IPS-18c (cell line): ENCODE measurements around the gene ZNF181.
"Not testable (repeated sequence)": the region's sequence is repeated elsewhere in the genome, so short reads cannot be mapped to it uniquely, and the experiment has no call there.

Experiments used
- H3K4me3 ChIP-seq: 2 replicates; pipeline ENCODE4 v1.7.0; 2013; ENCODE audit warnings: low read depth, mild to moderate bottlenecking, low read length, moderate library complexity; ENCODE audit not compliant: insufficient read depth
- H3K9me3 ChIP-seq: one replicate; pipeline ENCODE4 v1.6.1; 2013; ENCODE audit warnings: mild to moderate bottlenecking, low read length, moderate library complexity; ENCODE audit not compliant: control insufficient read depth, insufficient read depth

Gene ZNF181

GRCh38 chr19:34733746-34734536 lies at the start of gene ZNF181:
Gene ZNF181, plus strand, starts transcription at chr19:34734243. Its CDS starts 795 bp downstream, at chr19:34735038.
- H3K9me3 ChIP-seq = no peaks in the 10 kb centered on the region

GRCh38 chr19:34685266-34685665 lies 48.8 kb upstream of the ZNF181 start:
- not testable (repeated sequence) for H3K4me3 ChIP-seq, H3K9me3 ChIP-seq

More at GRCh38 chr19:34733746-34734536, at the start of gene ZNF181:
- peak within 1 kb of the TSS; percentile 99 for H3K4me3 ChIP-seq

DNA sequence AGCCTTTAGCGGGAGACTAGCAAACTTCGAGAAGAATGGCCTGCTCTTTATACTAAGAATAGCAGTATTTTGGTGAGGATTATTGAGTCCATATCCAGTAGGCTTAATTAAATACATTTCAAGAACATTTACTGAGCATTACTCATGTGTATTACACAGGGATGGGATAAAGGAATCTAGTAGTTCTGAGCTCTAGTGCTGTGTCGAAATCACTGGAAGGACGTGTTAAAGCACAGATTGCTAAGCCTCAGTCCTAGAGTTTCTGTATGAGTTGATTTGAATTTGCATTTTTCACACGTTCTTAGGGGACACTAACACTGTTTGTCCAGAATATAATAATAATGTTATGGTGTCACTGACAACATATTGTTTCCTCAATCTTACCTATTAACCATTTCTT lies 47.6 kb upstream of the ZNF181 start:
- no peak overlapping the region for H3K4me3 ChIP-seq
- H3K9me3 ChIP-seq = peaks cover 1% of the 10 kb centered on the region

- no peaks in the 10 kb centered on the region for H3K9me3 ChIP-seq
These were observed 46.7 kb upstream of the ZNF181 start for GRCh38 chr19:34687348-34687747.

GRCh38 chr19:34688592-34688991 lies 45.5 kb upstream of the ZNF181 start:
- Histone ChIP-seq H3K9me3 (no peaks in the 10 kb centered on the region), H3K4me3 (no peak overlapping the region)

More at GRCh38 chr19:34687348-34687747, 46.7 kb upstream of the ZNF181 start:
- no peak overlapping the region for H3K4me3 ChIP-seq

DNA sequence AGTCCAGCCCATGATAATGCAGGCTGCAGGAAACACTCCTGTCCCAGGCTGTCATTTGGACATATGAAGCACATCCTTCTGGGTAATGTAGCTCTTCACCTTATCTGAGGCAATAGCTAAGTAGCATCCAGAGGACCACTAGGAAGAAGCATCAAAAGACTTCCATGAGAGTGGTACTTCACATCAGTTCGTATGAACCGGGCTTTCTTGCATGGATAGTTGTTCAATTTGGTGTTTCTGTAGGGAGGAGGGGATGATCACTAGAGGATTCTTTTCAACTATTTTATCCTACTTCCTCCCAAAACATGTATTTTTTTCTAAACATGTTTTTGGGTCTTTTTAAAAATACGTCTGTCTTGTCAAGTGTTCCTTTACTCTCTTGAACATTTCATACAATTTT lies 43.7 kb upstream of the ZNF181 start:
- Histone ChIP-seq H3K9me3 (no peaks in the 10 kb centered on the region), H3K4me3 (no peak overlapping the region)

- Histone ChIP-seq H3K9me3 (no peaks in the 10 kb centered on the region), H3K4me3 (no peak overlapping the region)
These were observed 41.5 kb upstream of the ZNF181 start for GRCh38 chr19:34692549-34692948.

- Histone ChIP-seq H3K4me3 (no peak overlapping the region), H3K9me3 (peaks cover 6% of the 10 kb centered on the region)
These were observed 26.4 kb upstream of the ZNF181 start for GRCh38 chr19:34707661-34708060.

DNA sequence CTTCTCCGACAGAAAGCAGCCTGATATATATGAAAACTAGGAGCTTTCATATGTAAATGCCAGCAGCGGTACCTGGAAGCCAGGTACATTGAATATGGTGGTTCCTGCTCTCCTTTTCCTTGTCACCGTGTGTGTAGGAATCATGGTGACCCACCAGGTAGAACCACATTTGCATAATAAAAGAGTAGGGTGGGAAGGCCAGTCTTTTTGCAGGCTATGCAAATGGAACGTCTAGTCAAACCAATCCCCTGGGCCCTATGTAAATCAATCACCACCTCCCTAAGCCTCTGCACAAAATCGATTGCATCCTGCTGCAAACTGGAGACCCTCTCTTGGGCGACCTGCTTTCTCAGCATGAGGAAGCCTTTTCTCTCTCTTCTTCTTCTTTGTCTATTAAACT lies 22.2 kb upstream of the ZNF181 start:
- no peak overlapping the region; the same call in 1 of the 2 replicates for H3K4me3 ChIP-seq
- H3K9me3 ChIP-seq = peaks cover 8% of the 10 kb centered on the region

GRCh38 chr19:34712395-34713261 lies 21.4 kb upstream of the ZNF181 start:
- Histone ChIP-seq H3K9me3 (peaks cover 8% of the 10 kb centered on the region), H3K4me3 (no peak overlapping the region)

- Histone ChIP-seq H3K9me3 (peaks cover 8% of the 10 kb centered on the region), H3K4me3 (no peak overlapping the region)
These were observed 20.8 kb upstream of the ZNF181 start for GRCh38 chr19:34713262-34713637.

DNA sequence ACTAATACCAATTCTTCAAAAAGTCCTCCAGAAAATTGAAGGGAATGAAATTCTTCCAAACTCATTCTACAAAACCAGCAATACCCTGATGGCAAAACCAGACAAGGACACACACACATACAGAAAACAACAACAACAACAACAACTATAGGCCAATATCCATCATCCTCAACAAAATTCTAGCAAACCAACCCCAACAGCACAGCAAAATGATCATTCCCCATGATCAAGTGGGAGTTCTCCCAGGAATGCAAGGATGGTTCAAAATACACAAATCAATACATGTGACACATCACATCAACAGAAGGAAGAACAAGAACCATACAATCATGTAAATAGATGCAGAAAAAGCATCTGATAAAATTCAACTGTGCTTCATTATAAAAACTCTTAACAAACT lies 18.7 kb upstream of the ZNF181 start:
- Histone ChIP-seq H3K4me3 (no peak overlapping the region), H3K9me3 (peaks cover 8% of the 10 kb centered on the region)

GRCh38 chr19:34722353-34722752 lies 11.7 kb upstream of the ZNF181 start:
- no peak overlapping the region for H3K4me3 ChIP-seq
- H3K9me3 ChIP-seq = peaks cover 2% of the 10 kb centered on the region

DNA sequence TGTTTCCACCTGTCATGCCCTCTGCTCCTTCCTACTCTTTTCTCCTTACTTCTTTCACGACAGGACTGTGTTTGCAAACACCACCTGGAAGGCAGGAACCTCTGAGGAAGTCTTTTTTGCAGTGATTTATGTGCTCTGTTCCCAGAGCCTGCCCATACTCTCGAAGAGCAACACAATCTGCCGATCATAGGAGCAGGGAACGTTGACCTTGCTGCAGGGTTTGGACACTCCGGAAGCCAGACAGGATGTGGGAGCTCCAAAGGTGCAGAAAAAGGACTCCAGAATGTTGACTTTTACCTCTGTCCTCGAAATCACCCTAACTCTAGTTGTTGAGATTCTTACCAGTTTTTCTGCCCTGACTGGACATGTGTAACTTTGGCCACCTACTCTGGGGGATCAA lies 8.6 kb upstream of the ZNF181 start:
- H3K4me3 ChIP-seq = no peak overlapping the region
- H3K9me3 ChIP-seq = peaks cover 2% of the 10 kb centered on the region

DNA sequence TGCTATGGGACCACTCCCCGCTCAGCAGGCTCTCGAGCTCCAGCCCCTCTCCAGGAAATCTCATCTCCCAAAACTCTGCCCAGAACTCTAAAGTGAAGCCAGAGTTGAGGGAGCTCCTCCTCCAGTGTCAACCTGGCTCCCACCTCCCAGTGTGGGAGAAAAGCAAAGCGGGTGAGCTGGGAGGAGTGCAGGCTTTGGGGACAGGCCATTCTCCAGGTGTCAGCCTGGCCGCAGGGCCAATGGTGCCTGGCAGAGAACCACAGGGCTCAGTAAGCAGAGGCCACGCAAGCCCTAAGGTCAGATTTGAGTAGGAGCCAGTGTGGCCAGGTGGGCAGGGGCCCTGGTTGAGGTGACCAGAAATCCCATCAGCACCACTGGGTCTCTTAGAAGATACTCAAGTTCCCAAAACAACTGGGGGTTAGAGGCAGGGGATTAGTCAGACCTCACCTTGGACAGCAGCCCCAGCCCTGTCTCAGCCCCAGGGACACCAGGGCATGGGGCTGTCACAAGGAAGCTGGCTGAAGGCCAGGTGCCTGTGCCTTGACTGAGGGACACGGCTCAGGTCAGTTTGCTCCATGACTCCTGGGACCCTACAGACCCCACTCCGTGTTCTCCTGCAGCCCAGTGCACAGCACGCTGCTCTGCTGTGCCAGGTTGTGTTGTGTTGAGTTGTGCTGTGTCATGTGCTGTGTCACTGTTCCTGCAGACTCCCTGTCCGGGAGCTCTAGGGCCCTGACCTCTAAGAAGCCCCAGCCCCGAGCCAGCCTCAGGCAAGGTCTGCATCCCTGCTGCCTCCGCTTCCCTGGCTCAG lies 2.8 kb upstream of the ZNF181 start:
- Histone ChIP-seq H3K9me3 (no peaks in the 10 kb centered on the region), H3K4me3 (no peak overlapping the region)

- Histone ChIP-seq H3K4me3 (no peak overlapping the region), H3K9me3 (no peaks in the 10 kb centered on the region)
These were observed 2.1 kb upstream of the ZNF181 start for GRCh38 chr19:34731964-34732363.

- H3K9me3 ChIP-seq = no peaks in the 10 kb centered on the region
- H3K4me3 ChIP-seq = peak overlapping the region; percentile 99; the same call in 1 of the 2 replicates
These were observed 1.3 kb upstream of the ZNF181 start for GRCh38 chr19:34732612-34733211.
